Measurements from ENCODE around the gene UBE2D4.
"Not testable (repeated sequence)": the region's sequence is repeated elsewhere in the genome, so short reads cannot be mapped to it uniquely, and the experiment has no call there.

The UBE2D4 gene

GRCh38 chr7:43943417-43944187, 17.4 kb downstream of the UBE2D4 start:
- Histone ChIP-seq H3K27me3 (ENCODE audit: insufficient read depth, low read length) (no peaks in the 10 kb centered on the region), H3K9ac (ENCODE audit: low read depth, low read length) (no peak overlapping the region), H3K36me3 (ENCODE audit: insufficient read depth, low read length) (no peaks in the 10 kb centered on the region), H3K4me3 (ENCODE audit: low read length) (no peak overlapping the region), H3K4me1 (ENCODE audit: insufficient read depth, low read length) (no peaks in the 10 kb centered on the region), H3K9me3 (ENCODE audit: insufficient read depth, low read depth, low read length) (no peaks in the 10 kb centered on the region), H3K27ac (ENCODE audit: low read depth, low read length) (no peak overlapping the region)
- 91% methylated on average over 13 of the region's 13 CpGs for WGBS

DNA sequence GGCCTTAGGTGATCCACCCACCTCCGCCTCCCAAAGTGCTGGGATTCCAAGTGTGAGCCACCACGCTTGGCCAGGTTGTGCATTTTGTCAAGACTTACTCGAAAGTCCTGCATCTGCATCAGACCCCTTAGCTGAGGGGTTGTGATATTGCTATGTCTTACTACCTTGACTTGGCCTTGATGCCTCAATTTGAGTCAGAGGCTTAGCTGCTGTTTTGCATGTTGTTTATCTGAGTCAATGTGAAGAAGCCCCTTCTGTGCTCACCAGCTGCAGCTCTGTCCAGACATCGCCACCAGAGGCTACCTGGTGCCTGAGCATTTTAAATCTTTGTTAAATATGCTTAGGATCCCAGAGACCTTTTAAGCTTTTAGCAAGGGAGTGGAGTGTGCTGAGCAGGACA, 18.1 kb downstream of the UBE2D4 start:
- Histone ChIP-seq H3K36me3 (ENCODE audit: insufficient read depth, low read length) (no peaks in the 10 kb centered on the region), H3K9me3 (ENCODE audit: insufficient read depth, low read depth, low read length) (no peaks in the 10 kb centered on the region), H3K9ac (ENCODE audit: low read depth, low read length) (no peak overlapping the region), H3K27me3 (ENCODE audit: insufficient read depth, low read length) (no peaks in the 10 kb centered on the region), H3K4me1 (ENCODE audit: insufficient read depth, low read length) (no peaks in the 10 kb centered on the region), H3K4me3 (ENCODE audit: low read length) (no peak overlapping the region), H3K27ac (ENCODE audit: low read depth, low read length) (no peak overlapping the region)
- WGBS = 96% methylated on average over 4 of the region's 4 CpGs

GRCh38 chr7:43952028-43952427, 25.8 kb downstream of the UBE2D4 start:
- 92% methylated on average over 3 of the region's 3 CpGs for WGBS
- no peaks in the 10 kb centered on the region for H3K4me1 ChIP-seq (ENCODE audit: insufficient read depth, low read length)
- no peak overlapping the region for H3K4me3 ChIP-seq (ENCODE audit: low read length)
- no peaks in the 10 kb centered on the region for H3K27me3 ChIP-seq (ENCODE audit: insufficient read depth, low read length)
- no peak overlapping the region for H3K9ac ChIP-seq (ENCODE audit: low read depth, low read length)
- H3K9me3 ChIP-seq (ENCODE audit: insufficient read depth, low read depth, low read length) = no peaks in the 10 kb centered on the region
- H3K27ac ChIP-seq (ENCODE audit: low read depth, low read length) = no peak overlapping the region
- H3K36me3 ChIP-seq (ENCODE audit: insufficient read depth, low read length) = no peaks in the 10 kb centered on the region

DNA sequence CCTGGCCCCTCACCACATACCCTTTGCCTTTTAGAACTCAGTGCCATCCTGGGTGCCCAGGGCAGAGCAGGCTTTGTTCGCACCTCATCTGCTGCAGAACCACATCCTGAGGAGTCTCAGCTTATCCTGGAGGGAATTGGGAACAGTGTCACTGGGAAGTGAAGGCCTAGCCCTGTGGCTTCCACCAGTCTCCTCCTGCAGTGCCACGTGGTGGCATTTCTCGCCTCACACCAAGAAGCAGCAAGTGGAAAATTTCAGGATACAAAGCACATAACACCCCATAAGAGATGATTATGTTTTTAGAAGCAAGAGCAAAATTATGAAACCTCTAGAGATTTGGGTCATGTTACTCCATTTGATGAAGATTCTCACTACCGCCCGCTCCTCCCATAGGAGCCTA, 26.8 kb downstream of the UBE2D4 start:
- H3K4me3 ChIP-seq (ENCODE audit: low read length) = no peak overlapping the region

GRCh38 chr7:43954524-43955228, 28.4 kb downstream of the UBE2D4 start:
- H3K27ac ChIP-seq (ENCODE audit: low read depth, low read length) = no peak overlapping the region
- WGBS = 51% methylated on average over 3 of the region's 3 CpGs
- H3K36me3 ChIP-seq (ENCODE audit: insufficient read depth, low read length) = no peaks in the 10 kb centered on the region
- no peak overlapping the region for H3K9ac ChIP-seq (ENCODE audit: low read depth, low read length)
- H3K4me1 ChIP-seq (ENCODE audit: insufficient read depth, low read length) = no peaks in the 10 kb centered on the region
- H3K4me3 ChIP-seq (ENCODE audit: low read length) = no peak overlapping the region
- no peaks in the 10 kb centered on the region for H3K27me3 ChIP-seq (ENCODE audit: insufficient read depth, low read length)
- no peaks in the 10 kb centered on the region for H3K9me3 ChIP-seq (ENCODE audit: insufficient read depth, low read depth, low read length)

More for the DNA sequence above, 26.8 kb downstream of the UBE2D4 start:
- 93% methylated on average over 5 of the region's 5 CpGs for WGBS
- no peaks in the 10 kb centered on the region for H3K36me3 ChIP-seq (ENCODE audit: insufficient read depth, low read length)
- H3K4me1 ChIP-seq (ENCODE audit: insufficient read depth, low read length) = no peaks in the 10 kb centered on the region
- H3K27me3 ChIP-seq (ENCODE audit: insufficient read depth, low read length) = no peaks in the 10 kb centered on the region
- H3K9me3 ChIP-seq (ENCODE audit: insufficient read depth, low read depth, low read length) = no peaks in the 10 kb centered on the region
- H3K27ac ChIP-seq (ENCODE audit: low read depth, low read length) = no peak overlapping the region
- no peak overlapping the region for H3K9ac ChIP-seq (ENCODE audit: low read depth, low read length)

- no peak overlapping the region for H3K27ac ChIP-seq (ENCODE audit: low read depth, low read length)
- no peaks in the 10 kb centered on the region for H3K36me3 ChIP-seq (ENCODE audit: insufficient read depth, low read length)
- no peak overlapping the region for H3K4me3 ChIP-seq (ENCODE audit: low read length)
- H3K9ac ChIP-seq (ENCODE audit: low read depth, low read length) = no peak overlapping the region
- H3K27me3 ChIP-seq (ENCODE audit: insufficient read depth, low read length) = no peaks in the 10 kb centered on the region
- no peaks in the 10 kb centered on the region for H3K9me3 ChIP-seq (ENCODE audit: insufficient read depth, low read depth, low read length)
- H3K4me1 ChIP-seq (ENCODE audit: insufficient read depth, low read length) = no peaks in the 10 kb centered on the region
- WGBS = 74% methylated on average over 3 of the region's 3 CpGs
These were observed 29.8 kb downstream of the UBE2D4 start for GRCh38 chr7:43956027-43956426.

DNA sequence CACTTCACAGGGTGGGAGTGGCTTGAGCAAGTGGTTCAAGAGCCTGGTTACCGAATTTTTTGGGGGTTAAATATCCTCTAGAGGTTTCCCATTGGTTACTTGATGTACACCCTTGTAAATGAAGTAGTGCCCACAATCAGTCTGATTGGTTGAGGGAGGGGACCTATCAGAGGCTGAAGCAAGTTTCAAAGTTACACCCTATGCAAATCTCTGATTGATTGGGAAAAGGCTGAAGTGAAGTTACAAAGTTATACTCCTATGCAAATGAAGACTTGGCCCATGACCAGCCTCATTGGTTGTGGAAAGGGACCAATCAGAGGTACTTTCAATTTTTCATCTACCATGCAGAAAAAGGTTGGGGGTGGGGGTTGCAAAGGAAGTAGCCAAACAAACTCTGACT, 34.7 kb downstream of the UBE2D4 start:
- 0% methylated on average over 1 of the region's 1 CpG for WGBS
- H3K4me3 ChIP-seq (ENCODE audit: low read length) = no peak overlapping the region
- H3K4me1 ChIP-seq (ENCODE audit: insufficient read depth, low read length) = no peaks in the 10 kb centered on the region
- no peak overlapping the region for H3K9ac ChIP-seq (ENCODE audit: low read depth, low read length)
- no peaks in the 10 kb centered on the region for H3K36me3 ChIP-seq (ENCODE audit: insufficient read depth, low read length)
- no peaks in the 10 kb centered on the region for H3K27me3 ChIP-seq (ENCODE audit: insufficient read depth, low read length)
- H3K9me3 ChIP-seq (ENCODE audit: insufficient read depth, low read depth, low read length) = no peaks in the 10 kb centered on the region
- H3K27ac ChIP-seq (ENCODE audit: low read depth, low read length) = no peak overlapping the region

- H3K27me3 ChIP-seq (ENCODE audit: insufficient read depth, low read length); H3K4me3 ChIP-seq (ENCODE audit: low read length); H3K9ac ChIP-seq (ENCODE audit: low read depth, low read length); H3K27ac ChIP-seq (ENCODE audit: low read depth, low read length); H3K9me3 ChIP-seq (ENCODE audit: insufficient read depth, low read depth, low read length); H3K36me3 ChIP-seq (ENCODE audit: insufficient read depth, low read length); H3K4me1 ChIP-seq (ENCODE audit: insufficient read depth, low read length): not testable (repeated sequence)
- WGBS = 88% methylated on average over 1 of the region's 3 CpGs
These were observed 40.2 kb downstream of the UBE2D4 start for GRCh38 chr7:43966392-43966791.

DNA sequence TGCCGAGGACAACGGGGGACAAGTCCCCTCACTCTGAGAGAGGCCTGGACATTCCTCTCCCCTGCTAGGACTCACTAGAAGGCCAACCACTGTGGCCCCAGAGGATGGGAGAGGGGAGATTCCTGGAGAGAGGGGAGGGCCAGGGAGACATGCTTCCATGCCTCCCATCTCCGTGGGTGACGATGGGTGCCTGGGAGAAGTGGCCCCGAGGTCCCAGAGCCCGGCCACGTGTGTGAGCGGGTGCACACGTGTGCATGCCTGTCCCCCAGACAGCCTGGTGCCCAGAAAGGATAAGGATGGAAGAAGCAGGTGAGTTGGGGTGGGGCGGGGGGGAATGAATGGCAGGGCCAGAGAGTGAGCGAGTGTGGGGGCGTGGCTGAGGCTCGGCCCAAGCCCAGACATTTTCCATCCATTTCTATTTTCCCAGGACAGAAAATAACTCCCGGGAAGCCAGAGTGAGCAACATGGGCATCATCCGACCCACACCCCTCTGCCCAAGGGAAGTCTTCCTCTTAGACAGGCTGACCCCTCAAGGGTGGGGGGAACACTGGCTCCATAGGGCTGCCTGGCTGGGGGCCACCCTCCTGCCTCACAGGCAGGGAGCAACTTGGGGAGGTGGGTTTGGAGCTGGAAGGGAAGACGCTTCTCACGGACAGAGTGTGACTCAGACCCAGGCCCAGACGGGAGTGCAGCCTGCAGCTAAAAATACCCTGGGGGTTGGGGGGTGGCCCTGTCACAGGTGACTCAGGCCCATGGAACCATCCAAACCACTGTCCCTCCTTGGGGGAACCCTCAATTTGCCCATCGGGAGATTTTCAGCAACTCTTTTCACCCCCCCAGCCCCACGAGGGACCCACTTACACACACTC, 42.2 kb downstream of the UBE2D4 start:
- not testable (repeated sequence) for H3K9me3 ChIP-seq (ENCODE audit: insufficient read depth, low read depth, low read length); H3K27ac ChIP-seq (ENCODE audit: low read depth, low read length); H3K27me3 ChIP-seq (ENCODE audit: insufficient read depth, low read length); H3K36me3 ChIP-seq (ENCODE audit: insufficient read depth, low read length); H3K4me1 ChIP-seq (ENCODE audit: insufficient read depth, low read length); H3K9ac ChIP-seq (ENCODE audit: low read depth, low read length); H3K4me3 ChIP-seq (ENCODE audit: low read length)
- 100% methylated on average over 1 of the region's 20 CpGs for WGBS

- whole genome bisulfite sequencing = 94% methylated on average over 10 of the region's 11 CpGs
These were observed 43.4 kb downstream of the UBE2D4 start for GRCh38 chr7:43969586-43969985.

DNA sequence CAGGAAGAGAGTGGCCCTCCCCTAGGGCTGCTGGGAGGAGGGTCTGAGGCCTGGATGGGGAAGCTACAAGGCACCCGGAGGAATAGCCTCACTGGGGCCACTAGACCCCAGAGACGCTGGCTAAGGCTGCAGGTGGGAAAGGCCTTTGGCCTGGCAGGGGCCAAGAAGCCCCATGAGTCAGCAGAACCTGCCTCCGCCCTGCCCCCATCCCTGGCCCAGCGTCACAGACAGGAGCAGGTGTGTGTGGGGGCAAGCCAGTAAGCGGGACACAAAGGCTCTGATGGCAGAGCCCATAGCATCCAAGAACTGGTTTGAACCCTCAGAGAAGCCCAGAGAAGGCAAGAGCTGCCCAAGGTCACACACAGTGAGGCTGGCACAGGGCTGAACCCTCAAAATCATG, 44.5 kb downstream of the UBE2D4 start:
- not testable (repeated sequence) for H3K27ac ChIP-seq (ENCODE audit: low read depth, low read length); H3K4me1 ChIP-seq (ENCODE audit: insufficient read depth, low read length)
- WGBS = 89% methylated on average over 3 of the region's 5 CpGs

More at GRCh38 chr7:43969586-43969985, 43.4 kb downstream of the UBE2D4 start:
- not testable (repeated sequence) for H3K27ac ChIP-seq (ENCODE audit: low read depth, low read length); H3K9me3 ChIP-seq (ENCODE audit: insufficient read depth, low read depth, low read length); H3K27me3 ChIP-seq (ENCODE audit: insufficient read depth, low read length); H3K9ac ChIP-seq (ENCODE audit: low read depth, low read length); H3K36me3 ChIP-seq (ENCODE audit: insufficient read depth, low read length); H3K4me1 ChIP-seq (ENCODE audit: insufficient read depth, low read length); H3K4me3 ChIP-seq (ENCODE audit: low read length)

More for the DNA sequence above, 44.5 kb downstream of the UBE2D4 start:
- H3K27me3 ChIP-seq (ENCODE audit: insufficient read depth, low read length); H3K9ac ChIP-seq (ENCODE audit: low read depth, low read length); H3K36me3 ChIP-seq (ENCODE audit: insufficient read depth, low read length); H3K9me3 ChIP-seq (ENCODE audit: insufficient read depth, low read depth, low read length); H3K4me3 ChIP-seq (ENCODE audit: low read length): not testable (repeated sequence)
